ENCODE data around the gene PCDHAC1. TPM values are rescaled to one million over a fixed set of nuclear protein-coding genes. Genes with fewer than 3 reads are reported as not detected.

The PCDHAC1 gene
- 1 to 10 TPM in 1 of 4 donors, under 1 TPM in 3; 0.44 to 1.9 (median 0.74) TPM for total RNA-seq

GRCh38 chr5:140925806-140926442, at the start of gene PCDHAC1:
TSS of gene PCDHAC1 (plus strand) at chr5:140926299. CDS start at chr5:140926893, 594 bp downstream.
- TF ChIP-seq CTCF (IDR thresholded peaks at IDR 0.05; ENCODE audit: low read depth), result no peak

GRCh38 chr5:140877262-140877581, 48.9 kb upstream of the PCDHAC1 start:
- TF ChIP-seq CTCF (IDR thresholded peaks at IDR 0.05; ENCODE audit: low read depth), result no peak

- TF ChIP-seq CTCF (IDR thresholded peaks at IDR 0.05; ENCODE audit: low read depth), result no peak
Measured at GRCh38 chr5:140881889-140882590, 44.1 kb upstream of the PCDHAC1 start, which contains the start of gene PCDHA13. TSS of gene PCDHA13 (plus strand) at chr5:140882124. CDS start at chr5:140882269, 145 bp downstream.

- TF ChIP-seq CTCF (IDR thresholded peaks at IDR 0.05; ENCODE audit: low read depth), result no peak
Measured at GRCh38 chr5:140882591-140882899, 43.6 kb upstream of the PCDHAC1 start.

- no peak for TF ChIP-seq CTCF (IDR thresholded peaks at IDR 0.05; ENCODE audit: low read depth)
Measured at GRCh38 chr5:140883373-140883772, 42.7 kb upstream of the PCDHAC1 start.

GRCh38 chr5:140883927-140884697, 42.0 kb upstream of the PCDHAC1 start:
- TF ChIP-seq CTCF (IDR thresholded peaks at IDR 0.05; ENCODE audit: low read depth), result no peak

- no peak for TF ChIP-seq CTCF (IDR thresholded peaks at IDR 0.05; ENCODE audit: low read depth)
Measured at GRCh38 chr5:140916325-140916724, 9.8 kb upstream of the PCDHAC1 start.
